Measurements from ENCODE around the gene B3GLCT. TPM values are rescaled to one million over a fixed set of nuclear protein-coding genes. Genes with fewer than 3 reads are reported as not detected.

Gene B3GLCT
- total and polyA plus RNA-seq, 2 of the 13 experiments (the other 11 are each of a cell fraction or from before 2014, with no cell fraction given) = 2.0 to 7.1 TPM

DNA sequence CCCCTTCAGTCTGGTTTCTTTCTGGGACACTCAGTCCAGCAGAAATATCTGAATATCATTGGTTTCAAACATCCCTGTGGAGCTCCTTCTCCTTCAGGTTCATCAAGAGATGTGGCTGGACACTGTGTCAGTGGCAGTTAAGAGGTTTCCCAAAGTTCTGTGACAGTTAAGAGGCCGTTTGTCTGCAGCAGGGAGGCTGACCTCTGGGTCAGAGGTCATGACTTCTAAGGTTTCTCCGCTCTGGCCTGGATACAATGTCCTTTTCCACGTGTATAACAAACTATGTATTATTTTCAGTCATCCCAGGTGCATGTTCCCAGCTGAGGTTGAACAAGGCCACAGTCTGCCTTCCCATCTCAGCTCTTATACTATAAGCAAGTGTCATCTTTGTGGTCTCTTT, 174.9 kb downstream of the B3GLCT start:
- ChIA-PET POLR2A (no interaction called here), CTCF (ENCODE audit: low intra/inter-chr PET ratio, low total read pairs) (no interaction called here)
- H3K4me1 ChIP-seq (ENCODE audit: insufficient read depth, low read length) = no peaks in the 10 kb centered on the region
- ATAC-seq = no peak
- intact Hi-C loops (cut with micrococcal nuclease; ENCODE audit: unreplicated experiment) = no loop called here
- H4K20me1 ChIP-seq (ENCODE audit: insufficient read depth, low read length) = no peaks in the 10 kb centered on the region
- no peak overlapping the region for H3K9ac ChIP-seq (ENCODE audit: insufficient read depth, low read depth, low read length)
- TF ChIP-seq MYNN (CRISPR knock-in tag; IDR thresholded peaks at IDR 0.05; ENCODE audit: low read depth) = no peak
- H2AFZ ChIP-seq (ENCODE audit: low read length) = no peak overlapping the region
- FAIRE-seq = no peak
- no TSS peak for BruUV-seq (replicated peaks)
- H3K4me2 ChIP-seq (ENCODE audit: low read depth, low read length) = no peak overlapping the region
- no peaks in the 10 kb centered on the region for H3K9me3 ChIP-seq (ENCODE audit: low read length)
- H3K27me3 ChIP-seq (ENCODE audit: control insufficient read depth in 1 of 2, insufficient read depth in 2 of 2, low read length in 2 of 2) = peaks cover 1 to 4% of the 10 kb centered on the region in 2 experiments; a peak in 3 of 5 replicates
- no peak overlapping the region for H3K27ac ChIP-seq (ENCODE audit: extremely low read length, insufficient read depth, low read length)
- no peak overlapping the region for H3K4me3 ChIP-seq (replicated peaks in 1 of 3; ENCODE audit: insufficient read depth in 1 of 3, low read depth in 2 of 3, low read length in 3 of 3)
- DNase-seq (ENCODE audit: low spot score) = no peak
- no peaks in the 10 kb centered on the region for H3K36me3 ChIP-seq (replicated peaks in 1 of 2; ENCODE audit: control insufficient read depth in 1 of 2, insufficient read depth in 2 of 2, low read length in 2 of 2)
- H3K79me2 ChIP-seq (ENCODE audit: insufficient read depth, low read length) = no peaks in the 10 kb centered on the region
- 0% methylated on average over 3 of the region's 3 CpGs for WGBS (ENCODE audit: low lambda C conversion rate)
- in situ Hi-C loops (cut with HindIII; ENCODE audit: extremely low pct_ligation_motif_present, low pct_unique_long_range_greater_than_20kb) = no loop called here

DNA sequence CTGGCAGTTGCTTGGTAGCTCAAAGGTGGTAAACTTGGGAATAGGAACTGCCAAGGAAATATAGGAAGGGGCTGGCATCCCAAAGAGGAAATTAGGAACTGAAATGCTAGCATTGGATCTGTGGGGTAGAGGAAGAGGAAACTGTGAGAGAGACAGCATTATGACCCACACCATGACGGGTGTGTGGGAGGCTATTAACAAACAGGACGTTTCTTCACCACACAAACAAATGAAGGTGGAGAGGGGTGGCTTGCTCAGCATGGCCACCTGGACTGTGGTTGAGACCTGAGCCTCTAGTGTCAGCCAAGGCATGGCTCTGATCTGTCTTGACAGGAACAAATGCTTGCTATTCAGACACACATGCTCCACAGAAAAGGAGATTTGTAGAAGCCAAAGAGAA, 178.2 kb downstream of the B3GLCT start:
- Histone ChIP-seq H3K36me3 (replicated peaks in 1 of 2; ENCODE audit: control insufficient read depth in 1 of 2, insufficient read depth in 2 of 2, low read length in 2 of 2) (no peaks in the 10 kb centered on the region), H3K4me2 (ENCODE audit: low read depth, low read length) (no peak overlapping the region), H3K9ac (ENCODE audit: insufficient read depth, low read depth, low read length) (no peak overlapping the region), H3K27me3 (ENCODE audit: control insufficient read depth in 1 of 2, insufficient read depth in 2 of 2, low read length in 2 of 2) (peaks cover 1% of the 10 kb centered on the region in 2 experiments; a peak in 3 of 5 replicates), H4K20me1 (ENCODE audit: insufficient read depth, low read length) (no peaks in the 10 kb centered on the region), H2AFZ (ENCODE audit: low read length) (no peak overlapping the region), H3K27ac (ENCODE audit: extremely low read length, insufficient read depth, low read length) (no peak overlapping the region), H3K4me1 (ENCODE audit: insufficient read depth, low read length) (no peaks in the 10 kb centered on the region), H3K9me3 (ENCODE audit: low read length) (no peaks in the 10 kb centered on the region), H3K79me2 (ENCODE audit: insufficient read depth, low read length) (no peaks in the 10 kb centered on the region), H3K4me3 (replicated peaks in 1 of 3; ENCODE audit: insufficient read depth in 1 of 3, low read depth in 2 of 3, low read length in 3 of 3) (no peak overlapping the region)
- POLR2A ChIA-PET = no interaction called here
- CTCF ChIA-PET (ENCODE audit: low intra/inter-chr PET ratio, low total read pairs) = no interaction called here
- no TSS peak for BruUV-seq (replicated peaks)
- FAIRE-seq (no peak), DNase-seq (ENCODE audit: low spot score) (no peak), ATAC-seq (no peak)
- TF ChIP-seq KDM5B (CRISPR knock-in tag; IDR thresholded peaks at IDR 0.05; ENCODE audit: borderline replicate concordance) = no peak
- TF ChIP-seq ZNF605 (CRISPR knock-in tag; IDR thresholded peaks at IDR 0.05) = no peak
- TF ChIP-seq CHD4 (IDR thresholded peaks at IDR 0.05; ENCODE audit: borderline replicate concordance, low read length) = no peak
- 4% methylated on average over 2 of the region's 2 CpGs for WGBS (ENCODE audit: low lambda C conversion rate)
- in situ Hi-C loops (cut with HindIII; ENCODE audit: extremely low pct_ligation_motif_present, low pct_unique_long_range_greater_than_20kb) (no loop called here), intact Hi-C loops (cut with micrococcal nuclease; ENCODE audit: unreplicated experiment) (no loop called here)
